ENCODE measurements around the gene RNF135.
A peak's percentile ranks its signal among the peaks of the same experiment; 100 is the strongest.
"Not testable (repeated sequence)": the region's sequence is repeated elsewhere in the genome, so short reads cannot be mapped to it uniquely, and the experiment has no call there.

RNF135 gene

GRCh38 chr17:30970831-30971567 is at the start of gene RNF135:
Gene RNF135 (plus strand): TSS chr17:30971039. CDS start chr17:30971074, 35 bp downstream.
- DNase-seq = peak; percentile 81

- DNase-seq = peak; percentile 28
Observed at GRCh38 chr17:30921544-30922196, 49.2 kb upstream of the RNF135 start, which contains the start of gene ADAP2. Gene ADAP2 (plus strand): TSS chr17:30921945. CDS start chr17:30922015, 70 bp downstream.

GRCh38 chr17:30922235-30923030 is 48.4 kb upstream of the RNF135 start:
- DNase-seq = no peak

GRCh38 chr17:30924341-30924740 is 46.5 kb upstream of the RNF135 start:
- DNase-seq = no peak

GRCh38 chr17:30926516-30926915 is 44.3 kb upstream of the RNF135 start:
- DNase-seq = no peak

GRCh38 chr17:30927756-30928155 is 43.1 kb upstream of the RNF135 start:
- no peak for DNase-seq

GRCh38 chr17:30928584-30928983 is 42.3 kb upstream of the RNF135 start:
- DNase-seq = no peak

GRCh38 chr17:30929081-30929633 is 41.7 kb upstream of the RNF135 start:
- no peak for DNase-seq

GRCh38 chr17:30929861-30930260 is 41.0 kb upstream of the RNF135 start:
- DNase-seq = not testable (repeated sequence)

- no peak for DNase-seq
Observed at GRCh38 chr17:30930495-30930894, 40.3 kb upstream of the RNF135 start.

GRCh38 chr17:30931582-30931981 is 39.3 kb upstream of the RNF135 start:
- DNase-seq = not testable (repeated sequence)

GRCh38 chr17:30933966-30934365 is 36.9 kb upstream of the RNF135 start:
- no peak for DNase-seq

- DNase-seq = no peak
Observed at GRCh38 chr17:30939051-30939689, 31.7 kb upstream of the RNF135 start.

GRCh38 chr17:30942308-30943079 is 28.3 kb upstream of the RNF135 start:
- no peak for DNase-seq

- DNase-seq = no peak
Observed at GRCh38 chr17:30947796-30948195, 23.0 kb upstream of the RNF135 start.

GRCh38 chr17:30950189-30950588 is 20.6 kb upstream of the RNF135 start:
- no peak for DNase-seq

GRCh38 chr17:30950669-30951399 is 20.0 kb upstream of the RNF135 start:
- no peak for DNase-seq

GRCh38 chr17:30952638-30953393 is 18.0 kb upstream of the RNF135 start:
- DNase-seq = no peak

- DNase-seq = no peak
Observed at GRCh38 chr17:30954046-30954830, 16.6 kb upstream of the RNF135 start.

Measured in KG1 (cell line).